SK-N-SH (cell line): ENCODE results near the gene ARAP2. TPM values are rescaled to one million over a fixed set of nuclear protein-coding genes. Genes with fewer than 3 reads are reported as not detected.

Experiments
- CTCF ChIA-PET: fragments of 300-600, 350-600 bp; formaldehyde crosslinking; extraction: SDS; loops from one replicate; lab custom pipeline; 2021; lab: Yijun Ruan, JAX
- POLR2A ChIA-PET: fragments of 350-600 bp; sonication (Branson Sonifier 250); formaldehyde crosslinking; extraction: SDS; loops from one replicate; lab custom pipeline; 2020; ENCODE audit warnings: antibody characterized with exemption, inconsistent platforms; lab: Yijun Ruan, JAX
- DNase-seq: peaks from one replicate; pipeline ENCODE4 v3.0.0; 2012
- H2AFZ ChIP-seq: fragments of 200-600 bp; sonication (generic); 2 replicates; pipeline ENCODE4 v1.8.1; 2016; ENCODE audit warnings: antibody characterized with exemption, mild to moderate bottlenecking, low read depth
- H3F3A ChIP-seq: fragments of 200-600 bp; sonication (generic); replicated peaks from 2 replicates; pipeline ENCODE3; 2016; ENCODE audit warnings: antibody characterized with exemption, mild to moderate bottlenecking; ENCODE audit not compliant: insufficient read depth
- H3K27ac ChIP-seq, 2 experiments: fragments of 200-500 bp in 1 of 2; fragments of 200-600 bp in 1 of 2; sonication (Bioruptor generic) in 1 of 2; sonication (generic), shearing (Covaris generic) in 1 of 2; 2 replicates each; pipeline versions ENCODE4 v1.5.1 to v1.6.1; 2014 to 2016; ENCODE audit warnings: low read depth in 2 of 2, inconsistent platforms in 1 of 2, low read length in 1 of 2, mild to moderate bottlenecking in 1 of 2, mixed read lengths in 1 of 2
- H3K27me3 ChIP-seq: fragments of 200-600 bp; sonication (generic), shearing (Covaris generic); 2 replicates; pipeline ENCODE4 v1.6.1; 2016; ENCODE audit warnings: mixed run types; ENCODE audit not compliant: insufficient read depth
- H3K36me3 ChIP-seq, 2 experiments: fragments of 200-500 bp in 1 of 2; fragments of 200-600 bp in 1 of 2; sonication (Bioruptor generic) in 1 of 2; sonication (generic) in 1 of 2; replicated peaks in 1 of 2; 2 replicates each; pipeline versions ENCODE3 to v1.5.1; 2014 to 2016; ENCODE audit warnings: low read length in 1 of 2, mild to moderate bottlenecking in 1 of 2; ENCODE audit not compliant: insufficient read depth in 2 of 2, control insufficient read depth in 1 of 2
- H3K4me1 ChIP-seq, 2 experiments: fragments of 200-500 bp in 1 of 2; fragments of 200-600 bp in 1 of 2; sonication (Bioruptor generic) in 1 of 2; sonication (generic), shearing (Covaris generic) in 1 of 2; 2 replicates each; pipeline versions ENCODE4 v1.5.1 to v1.6.1; 2014 to 2016; ENCODE audit warnings: low read depth in 1 of 2, low read length in 1 of 2, mixed run types in 1 of 2; ENCODE audit not compliant: insufficient read depth in 2 of 2, control insufficient read depth in 1 of 2
- H3K4me2 ChIP-seq: fragments of 200-600 bp; sonication (generic), shearing (Covaris generic); 2 replicates; pipeline ENCODE4 v1.6.1; 2017; ENCODE audit warnings: mixed run types
- H3K4me3 ChIP-seq, 2 experiments: fragments of 200-500 bp in 1 of 2; fragments of 200-600 bp in 1 of 2; sonication (Bioruptor generic) in 1 of 2; sonication (generic), shearing (Covaris generic) in 1 of 2; 2 replicates each; pipeline versions ENCODE4 v1.5.1 to v1.8.1; 2014 to 2016; ENCODE audit warnings: low read depth in 2 of 2, inconsistent platforms in 1 of 2, low read length in 1 of 2, mild to moderate bottlenecking in 1 of 2, mixed read lengths in 1 of 2, moderate library complexity in 1 of 2
- H3K79me2 ChIP-seq: fragments of 200-600 bp; sonication (generic); 2 replicates; pipeline ENCODE4 v1.8.1; 2017; ENCODE audit warnings: mild to moderate bottlenecking; ENCODE audit not compliant: insufficient read depth
- H3K9ac ChIP-seq: fragments of 200-600 bp; sonication (generic); 2 replicates; pipeline ENCODE4 v1.6.1; 2017; ENCODE audit warnings: mixed run types
- H3K9me2 ChIP-seq: fragments of 200-600 bp; sonication (generic); 2 replicates; pipeline ENCODE4 v1.6.1; 2017; ENCODE audit warnings: mixed run types
- H3K9me3 ChIP-seq: fragments of 200-600 bp; sonication (generic); 2 replicates; pipeline ENCODE4 v1.6.1; 2017; ENCODE audit warnings: mixed run types, mild to moderate bottlenecking, moderate library complexity
- H4K20me1 ChIP-seq: fragments of 200-600 bp; sonication (generic); 2 replicates; pipeline ENCODE4 v1.6.1; 2017; ENCODE audit warnings: mild to moderate bottlenecking, mixed run types; ENCODE audit not compliant: insufficient read depth
- ELF1 ChIP-seq: IDR thresholded peaks from 2 replicates; pipeline ENCODE4 v1.4.0; 2012
- EP300 ChIP-seq, 2 experiments: IDR thresholded peaks; 2 replicates each; pipeline versions ENCODE4 v1.4.0 to v1.6.1; 2012; ENCODE audit warnings: borderline replicate concordance in 1 of 2, low read depth in 1 of 2, low read length in 1 of 2
- EZH2phosphoT487 ChIP-seq: fragments of 200-600 bp; sonication (generic); IDR thresholded peaks from 2 replicates; pipeline ENCODE4 v1.6.1; 2017; ENCODE audit warnings: low read depth, mixed run types, mild to moderate bottlenecking, antibody characterized with exemption, moderate library complexity, borderline replicate concordance
- FOXM1 ChIP-seq: IDR thresholded peaks from 2 replicates; pipeline ENCODE4 v1.4.0; 2012; ENCODE audit warnings: low read depth, mild to moderate bottlenecking
- NFIC ChIP-seq: IDR thresholded peaks from 2 replicates; pipeline ENCODE4 v1.4.0; 2012; ENCODE audit warnings: borderline replicate concordance
- POLR2AphosphoS5 ChIP-seq: IDR thresholded peaks from 2 replicates; pipeline ENCODE4 v1.6.1; 2012; ENCODE audit warnings: low read depth, low read length
- RAD21 ChIP-seq: IDR thresholded peaks from 2 replicates; pipeline ENCODE4 v1.6.1; 2012; ENCODE audit warnings: mild to moderate bottlenecking, low read length
- REST ChIP-seq: IDR thresholded peaks from 2 replicates; pipeline ENCODE4 v1.6.1; 2012; ENCODE audit warnings: mild to moderate bottlenecking, low read depth, low read length, moderate library complexity
- RXRA ChIP-seq: IDR thresholded peaks from 2 replicates; pipeline ENCODE4 v1.4.0; 2012; ENCODE audit warnings: low read depth, mild to moderate bottlenecking, borderline replicate concordance
- USF2 ChIP-seq: fragments of 150-350 bp; IDR thresholded peaks from 2 replicates; pipeline ENCODE4 v1.6.1; 2017; ENCODE audit warnings: antibody characterized with exemption, low read length, low read depth, borderline replicate concordance
- ZBTB33 ChIP-seq: IDR thresholded peaks from 2 replicates; pipeline ENCODE4 v1.4.0; 2012; ENCODE audit warnings: low read depth, borderline replicate concordance
- WGBS: methylation state at CpG from one replicate; pipeline ENCODE4 v1.1.6; 2017; ENCODE audit warnings: low lambda C conversion rate; 5-methylcytosine and 5-hydroxymethylcytosine counted together
- polyA plus RNA-seq, 3 experiments: library from polyadenylated mRNA; depleted of rRNA; stranded (reverse); fragments of >200 nt; gene quantifications; 2 replicates each; pipeline ENCODE4 v1.2.3, GENCODE V29; 2012
- TF ChIP-seq, protein P1 (sequence below): fragments of 150-350 bp; IDR thresholded peaks from 2 replicates; pipeline ENCODE4 v1.6.1; 2016; ENCODE audit warnings: mild to moderate bottlenecking, low read depth, low read length
- TF ChIP-seq, protein P2 (sequence below): IDR thresholded peaks from 2 replicates; pipeline ENCODE4 v1.4.0; 2012; ENCODE audit warnings: low read depth
- TF ChIP-seq, protein P3 (sequence below): fragments of 200-600 bp; sonication (generic); IDR thresholded peaks from 2 replicates; pipeline ENCODE4 v1.6.1; 2017; ENCODE audit warnings: antibody characterized with exemption, mild to moderate bottlenecking, moderate library complexity
- TF ChIP-seq, protein P4 (sequence below): IDR thresholded peaks from 2 replicates; pipeline ENCODE4 v1.4.0; 2012; ENCODE audit warnings: low read depth, borderline replicate concordance

ARAP2 gene
- polyA plus RNA-seq, 1 of the 3 experiments (the other 2 are of a cell fraction): not detected

DNA sequence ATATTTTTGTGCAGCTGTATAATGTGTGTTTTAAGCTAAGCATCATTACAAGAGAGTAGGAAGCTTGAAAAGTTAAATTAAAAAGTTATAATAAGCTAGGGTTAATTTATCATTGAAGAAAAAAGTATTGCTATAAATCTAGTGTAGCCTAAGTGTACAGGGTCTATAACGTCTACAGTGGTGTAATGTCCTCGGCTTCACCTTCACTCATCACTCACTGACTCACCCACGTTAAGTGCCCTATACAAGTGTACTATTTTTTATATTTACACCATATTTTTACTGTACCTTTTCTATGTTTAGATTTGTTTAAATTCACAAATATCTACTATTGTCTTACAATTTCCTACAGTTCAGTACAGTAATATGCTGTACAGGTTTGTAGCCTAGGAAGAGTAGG is 23.5 kb downstream of the ARAP2 start:
- POLR2A ChIA-PET: no interaction called here
- H3K4me1 ChIP-seq: no peaks in the 10 kb centered on the region
- WGBS: 2% methylated on average over 3 of the region's 3 CpGs
- no peak overlapping the region for H3K27ac ChIP-seq
- TF ChIP-seq RXRA (no peak), EP300 (IDR thresholded peaks at IDR 0.05; ENCODE audit: borderline replicate concordance in 1 of 2, low read depth in 1 of 2, low read length in 1 of 2) (no peak), REST (no peak), ELF1 (no peak), FOXM1 (no peak)
- TF ChIP-seq, protein P1, sequence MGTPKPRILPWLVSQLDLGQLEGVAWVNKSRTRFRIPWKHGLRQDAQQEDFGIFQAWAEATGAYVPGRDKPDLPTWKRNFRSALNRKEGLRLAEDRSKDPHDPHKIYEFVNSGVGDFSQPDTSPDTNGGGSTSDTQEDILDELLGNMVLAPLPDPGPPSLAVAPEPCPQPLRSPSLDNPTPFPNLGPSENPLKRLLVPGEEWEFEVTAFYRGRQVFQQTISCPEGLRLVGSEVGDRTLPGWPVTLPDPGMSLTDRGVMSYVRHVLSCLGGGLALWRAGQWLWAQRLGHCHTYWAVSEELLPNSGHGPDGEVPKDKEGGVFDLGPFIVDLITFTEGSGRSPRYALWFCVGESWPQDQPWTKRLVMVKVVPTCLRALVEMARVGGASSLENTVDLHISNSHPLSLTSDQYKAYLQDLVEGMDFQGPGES: no peak
- TF ChIP-seq, protein P2, sequence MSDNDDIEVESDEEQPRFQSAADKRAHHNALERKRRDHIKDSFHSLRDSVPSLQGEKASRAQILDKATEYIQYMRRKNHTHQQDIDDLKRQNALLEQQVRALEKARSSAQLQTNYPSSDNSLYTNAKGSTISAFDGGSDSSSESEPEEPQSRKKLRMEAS: no peak
- no peaks in the 10 kb centered on the region for H3K36me3 ChIP-seq
- H3K27me3 ChIP-seq: no peaks in the 10 kb centered on the region
- H2AFZ ChIP-seq: no peak overlapping the region
- H3K4me2 ChIP-seq: no peak overlapping the region
- CTCF ChIA-PET: no interaction called here
- H3K9me3 ChIP-seq: no peaks in the 10 kb centered on the region
- no peak overlapping the region for H3K4me3 ChIP-seq
- no peaks in the 10 kb centered on the region for H3K79me2 ChIP-seq
- no peaks in the 10 kb centered on the region for H3K9me2 ChIP-seq
- H4K20me1 ChIP-seq: no peaks in the 10 kb centered on the region
- no peaks in the 10 kb centered on the region for H3F3A ChIP-seq
- DNase-seq: no peak
- no peak overlapping the region for H3K9ac ChIP-seq

- Histone ChIP-seq H2AFZ (no peak overlapping the region), H4K20me1 (no peaks in the 10 kb centered on the region), H3K4me1 (no peaks in the 10 kb centered on the region), H3K4me3 (no peak overlapping the region), H3K27ac (no peak overlapping the region), H3K9me3 (no peaks in the 10 kb centered on the region), H3K9me2 (no peaks in the 10 kb centered on the region), H3K79me2 (no peaks in the 10 kb centered on the region), H3K9ac (no peak overlapping the region), H3K27me3 (no peaks in the 10 kb centered on the region), H3K36me3 (no peaks in the 10 kb centered on the region), H3K4me2 (no peak overlapping the region), H3F3A (no peaks in the 10 kb centered on the region)
- ChIA-PET CTCF (no interaction called here), POLR2A (no interaction called here)
- DNase-seq: no peak
- TF ChIP-seq, protein P3, sequence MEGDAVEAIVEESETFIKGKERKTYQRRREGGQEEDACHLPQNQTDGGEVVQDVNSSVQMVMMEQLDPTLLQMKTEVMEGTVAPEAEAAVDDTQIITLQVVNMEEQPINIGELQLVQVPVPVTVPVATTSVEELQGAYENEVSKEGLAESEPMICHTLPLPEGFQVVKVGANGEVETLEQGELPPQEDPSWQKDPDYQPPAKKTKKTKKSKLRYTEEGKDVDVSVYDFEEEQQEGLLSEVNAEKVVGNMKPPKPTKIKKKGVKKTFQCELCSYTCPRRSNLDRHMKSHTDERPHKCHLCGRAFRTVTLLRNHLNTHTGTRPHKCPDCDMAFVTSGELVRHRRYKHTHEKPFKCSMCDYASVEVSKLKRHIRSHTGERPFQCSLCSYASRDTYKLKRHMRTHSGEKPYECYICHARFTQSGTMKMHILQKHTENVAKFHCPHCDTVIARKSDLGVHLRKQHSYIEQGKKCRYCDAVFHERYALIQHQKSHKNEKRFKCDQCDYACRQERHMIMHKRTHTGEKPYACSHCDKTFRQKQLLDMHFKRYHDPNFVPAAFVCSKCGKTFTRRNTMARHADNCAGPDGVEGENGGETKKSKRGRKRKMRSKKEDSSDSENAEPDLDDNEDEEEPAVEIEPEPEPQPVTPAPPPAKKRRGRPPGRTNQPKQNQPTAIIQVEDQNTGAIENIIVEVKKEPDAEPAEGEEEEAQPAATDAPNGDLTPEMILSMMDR: no peak
- TF ChIP-seq RAD21 (no peak), ELF1 (no peak), POLR2AphosphoS5 (no peak), USF2 (no peak), EZH2phosphoT487 (no peak), NFIC (no peak), ZBTB33 (no peak)
- TF ChIP-seq, protein P1: no peak
- TF ChIP-seq, protein P4, sequence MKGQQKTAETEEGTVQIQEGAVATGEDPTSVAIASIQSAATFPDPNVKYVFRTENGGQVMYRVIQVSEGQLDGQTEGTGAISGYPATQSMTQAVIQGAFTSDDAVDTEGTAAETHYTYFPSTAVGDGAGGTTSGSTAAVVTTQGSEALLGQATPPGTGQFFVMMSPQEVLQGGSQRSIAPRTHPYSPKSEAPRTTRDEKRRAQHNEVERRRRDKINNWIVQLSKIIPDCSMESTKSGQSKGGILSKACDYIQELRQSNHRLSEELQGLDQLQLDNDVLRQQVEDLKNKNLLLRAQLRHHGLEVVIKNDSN: no peak
Observed at GRCh38 chr4:36218121-36218520, 26.2 kb downstream of the ARAP2 start.
